H1 (cell line): ENCODE measurements around the gene WNT11. TPM values are rescaled to one million over a fixed set of nuclear protein-coding genes. Genes with fewer than 3 reads are reported as not detected.

ENCODE experiments used
- CBX8 ChIP-seq: fragments of 300-800, 300-1000 bp; sonication (generic); IDR thresholded peaks from 2 replicates; pipeline ENCODE4 v1.7.1; 2016; ENCODE audit warnings: low read depth, low read length, borderline replicate concordance
- E2F6 ChIP-seq: IDR thresholded peaks from 2 replicates; pipeline ENCODE4 v1.6.1; 2012; ENCODE audit warnings: inconsistent platforms
- RFX5 ChIP-seq: IDR thresholded peaks from 2 replicates; pipeline ENCODE4 v1.6.1; 2011; ENCODE audit warnings: low read depth, low read length, improper control_type of control experiment, borderline replicate concordance
- TAF7 ChIP-seq: optimal IDR thresholded peaks from 2 replicates; pipeline ENCODE3; 2011; ENCODE audit warnings: low read depth, mild to moderate bottlenecking, inconsistent platforms, low read length, moderate library complexity, borderline replicate concordance
- polyA plus RNA-seq, 7 experiments: library from polyadenylated mRNA; depleted of rRNA in 3 of 7; stranded (reverse) in 5 of 7; unstranded in 2 of 7; fragments of >200 nt in 5 of 7; fragments of 200-250 nt in 2 of 7; gene quantifications; 1 replicate in 5 of 7; 2 replicates in 1 of 7; 4 replicates in 1 of 7; pipeline versions ENCODE4 v1.2.1 to v1.2.3, GENCODE V29; 2011 to 2013; ENCODE audit warnings: missing spikeins in 2 of 7, mixed read lengths in 2 of 7
- total RNA-seq: library from RNA; stranded (reverse); fragmentation: NEBNext Ultra II Directional; extraction: Animal tissue kit (Norgen Biotek cat#: 25700); gene quantifications from 2 replicates; pipeline ENCODE4 v1.2.1, GENCODE V29; 2021

The WNT11 gene
- total and polyA plus RNA-seq, 2 of the 8 experiments (the other 6 are each of a cell fraction or from before 2014, with no cell fraction given) = 0.11 to 0.45 TPM

GRCh38 chr11:76143274-76143673 is 63.0 kb downstream of the WNT11 start (continued):
- TF ChIP-seq E2F6 = no peak
- no peak for TF ChIP-seq CBX8
- TF ChIP-seq TAF7 = no peak
- no peak for TF ChIP-seq RFX5
